ENCODE data around the gene NGEF. TPM values are rescaled to one million over a fixed set of nuclear protein-coding genes. Genes with fewer than 3 reads are reported as not detected.

NGEF gene
- total RNA-seq, 1 donor from 2014 or later: 4.3 TPM

DNA sequence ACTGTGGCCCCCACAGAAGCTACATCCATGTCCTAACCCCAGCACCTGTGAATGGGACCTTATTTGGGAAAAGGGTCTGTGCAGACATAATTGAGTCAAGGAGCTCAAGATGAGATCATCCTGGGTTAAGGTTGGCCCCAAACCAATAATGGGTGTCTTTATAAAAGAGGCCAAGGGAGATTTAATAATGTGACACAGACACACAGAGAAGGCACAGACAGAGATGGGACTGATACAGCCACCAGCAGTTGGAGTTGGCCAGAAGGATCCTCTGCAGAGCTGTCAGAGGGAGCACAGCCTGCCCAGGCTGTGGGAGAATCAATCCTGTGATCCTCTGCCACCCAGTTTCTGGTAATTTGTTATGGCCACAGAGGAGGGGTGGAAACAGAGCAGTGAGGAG, 116.9 kb downstream of the NGEF start:
- no peak overlapping the region for H3K9ac ChIP-seq
- Mint-ChIP-seq H3K36me3 (peaks cover 1% of the 10 kb centered on the region), H3K27ac (no peak overlapping the region), H3K9me3 (no peaks in the 10 kb centered on the region), H3K4me3 (no peak overlapping the region), H3K4me1 (peaks cover 23% of the 10 kb centered on the region), H3K27me3 (ENCODE audit: insufficient read depth, low read depth) (peaks cover 4% of the 10 kb centered on the region)
- H3F3A ChIP-seq (ENCODE audit: low read depth): no peaks in the 10 kb centered on the region
- no peak overlapping the region for H3K4me2 ChIP-seq
- no peak overlapping the region for H2AFZ ChIP-seq (replicated peaks)
- peaks cover 9% of the 10 kb centered on the region for H3K4me1 ChIP-seq
- TF ChIP-seq EZH2 (IDR thresholded peaks at IDR 0.05) (no peak), EZH2phosphoT487 (IDR thresholded peaks at IDR 0.05) (no peak)
- TF ChIP-seq, protein P1, sequence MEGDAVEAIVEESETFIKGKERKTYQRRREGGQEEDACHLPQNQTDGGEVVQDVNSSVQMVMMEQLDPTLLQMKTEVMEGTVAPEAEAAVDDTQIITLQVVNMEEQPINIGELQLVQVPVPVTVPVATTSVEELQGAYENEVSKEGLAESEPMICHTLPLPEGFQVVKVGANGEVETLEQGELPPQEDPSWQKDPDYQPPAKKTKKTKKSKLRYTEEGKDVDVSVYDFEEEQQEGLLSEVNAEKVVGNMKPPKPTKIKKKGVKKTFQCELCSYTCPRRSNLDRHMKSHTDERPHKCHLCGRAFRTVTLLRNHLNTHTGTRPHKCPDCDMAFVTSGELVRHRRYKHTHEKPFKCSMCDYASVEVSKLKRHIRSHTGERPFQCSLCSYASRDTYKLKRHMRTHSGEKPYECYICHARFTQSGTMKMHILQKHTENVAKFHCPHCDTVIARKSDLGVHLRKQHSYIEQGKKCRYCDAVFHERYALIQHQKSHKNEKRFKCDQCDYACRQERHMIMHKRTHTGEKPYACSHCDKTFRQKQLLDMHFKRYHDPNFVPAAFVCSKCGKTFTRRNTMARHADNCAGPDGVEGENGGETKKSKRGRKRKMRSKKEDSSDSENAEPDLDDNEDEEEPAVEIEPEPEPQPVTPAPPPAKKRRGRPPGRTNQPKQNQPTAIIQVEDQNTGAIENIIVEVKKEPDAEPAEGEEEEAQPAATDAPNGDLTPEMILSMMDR (IDR thresholded peaks at IDR 0.05): no peak
- no peak overlapping the region for H3K4me3 ChIP-seq
- H3K27me3 ChIP-seq: peaks cover 39% of the 10 kb centered on the region
- H3K79me2 ChIP-seq (ENCODE audit: low read depth): no peaks in the 10 kb centered on the region
- no peak for DNase-seq (ENCODE audit: low spot score)
- no peaks in the 10 kb centered on the region for H3K36me3 ChIP-seq
- no peaks in the 10 kb centered on the region for H4K20me1 ChIP-seq (ENCODE audit: low read depth)
- no peaks in the 10 kb centered on the region for H3K9me3 ChIP-seq (ENCODE audit: low read depth)
- no peak overlapping the region for H3K27ac ChIP-seq

GRCh38 chr2:232894746-232895145, 118.3 kb downstream of the NGEF start:
- H3K4me1 Mint-ChIP-seq: peaks cover 32% of the 10 kb centered on the region
- Histone ChIP-seq H3K4me3 (no peak overlapping the region), H3K79me2 (ENCODE audit: low read depth) (no peaks in the 10 kb centered on the region), H3K9ac (no peak overlapping the region), H3K36me3 (no peaks in the 10 kb centered on the region), H2AFZ (replicated peaks) (no peak overlapping the region), H4K20me1 (ENCODE audit: low read depth) (no peaks in the 10 kb centered on the region), H3K4me1 (peaks cover 12% of the 10 kb centered on the region), H3K9me3 (ENCODE audit: low read depth) (no peaks in the 10 kb centered on the region), H3K4me2 (no peak overlapping the region), H3K27ac (no peak overlapping the region), H3K27me3 (peaks cover 27% of the 10 kb centered on the region), H3F3A (ENCODE audit: low read depth) (no peaks in the 10 kb centered on the region)
- H3K27ac Mint-ChIP-seq: peak overlapping the region; percentile 48
- DNase-seq (ENCODE audit: low spot score): no peak
- H3K9me3 Mint-ChIP-seq: no peaks in the 10 kb centered on the region
- peaks cover 7% of the 10 kb centered on the region for H3K27me3 Mint-ChIP-seq (ENCODE audit: insufficient read depth, low read depth)
- H3K4me3 Mint-ChIP-seq: no peak overlapping the region
- peaks cover 1% of the 10 kb centered on the region for H3K36me3 Mint-ChIP-seq
- TF ChIP-seq EZH2 (IDR thresholded peaks at IDR 0.05) (no peak), EZH2phosphoT487 (IDR thresholded peaks at IDR 0.05) (no peak)
- TF ChIP-seq, protein P1 (IDR thresholded peaks at IDR 0.05): no peak

DNA sequence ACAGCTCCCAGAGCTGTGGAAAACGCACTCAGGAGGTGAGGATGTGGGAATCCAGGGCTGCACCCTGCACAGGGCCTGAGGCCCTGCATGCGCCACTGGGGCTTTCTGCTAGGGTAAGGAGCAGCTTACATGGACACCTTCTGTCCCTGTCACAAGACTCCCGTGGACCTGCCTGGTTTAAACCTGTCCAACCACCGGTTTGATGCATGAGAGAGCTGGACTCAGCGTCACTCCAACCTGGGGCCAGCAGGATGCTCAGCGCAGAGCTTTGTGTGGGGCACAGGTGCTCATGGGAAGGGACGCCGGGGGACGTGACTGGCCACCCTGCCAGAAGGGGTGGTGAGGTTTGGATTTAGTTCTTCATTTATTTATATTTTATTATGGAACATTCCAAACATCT, 118.8 kb downstream of the NGEF start:
- DNase-seq (ENCODE audit: low spot score): no peak
- H4K20me1 ChIP-seq (ENCODE audit: low read depth): no peaks in the 10 kb centered on the region
- H3F3A ChIP-seq (ENCODE audit: low read depth): no peaks in the 10 kb centered on the region
- H3K27ac ChIP-seq: no peak overlapping the region
- H3K36me3 Mint-ChIP-seq: peaks cover 1% of the 10 kb centered on the region
- H2AFZ ChIP-seq (replicated peaks): peak overlapping the region; percentile 5
- H3K4me3 ChIP-seq: no peak overlapping the region
- no peak overlapping the region for H3K4me3 Mint-ChIP-seq
- H3K36me3 ChIP-seq: no peaks in the 10 kb centered on the region
- peaks cover 12% of the 10 kb centered on the region for H3K27me3 Mint-ChIP-seq (ENCODE audit: insufficient read depth, low read depth)
- no peak overlapping the region for H3K4me2 ChIP-seq
- peaks cover 12% of the 10 kb centered on the region for H3K4me1 ChIP-seq
- H3K27ac Mint-ChIP-seq: no peak overlapping the region
- H3K4me1 Mint-ChIP-seq: peaks cover 32% of the 10 kb centered on the region
- no peaks in the 10 kb centered on the region for H3K9me3 ChIP-seq (ENCODE audit: low read depth)
- H3K79me2 ChIP-seq (ENCODE audit: low read depth): no peaks in the 10 kb centered on the region
- H3K9ac ChIP-seq: no peak overlapping the region
- H3K9me3 Mint-ChIP-seq: no peaks in the 10 kb centered on the region
- peaks cover 22% of the 10 kb centered on the region for H3K27me3 ChIP-seq
- TF ChIP-seq, protein P1 (IDR thresholded peaks at IDR 0.05): no peak
- TF ChIP-seq EZH2phosphoT487 (IDR thresholded peaks at IDR 0.05): no peak
- TF ChIP-seq EZH2 (IDR thresholded peaks at IDR 0.05): no peak

Measured in neural progenitor cell (in vitro differentiated cells).